Skeletal muscle satellite cell (primary cell): Measurements from ENCODE around the gene FAM131A.

Experiments
- H3K27me3 ChIP-seq: 2 replicates; pipeline ENCODE4 v1.7.0; 2013; ENCODE audit warnings: low read length; ENCODE audit not compliant: control insufficient read depth, insufficient read depth
- H3K36me3 ChIP-seq: 2 replicates; pipeline ENCODE4 v1.7.0; 2013; ENCODE audit warnings: mild to moderate bottlenecking, control low read depth, low read length; ENCODE audit not compliant: insufficient read depth
- H3K4me1 ChIP-seq: 2 replicates; pipeline ENCODE4 v1.7.0; 2013; ENCODE audit warnings: low read length; ENCODE audit not compliant: control insufficient read depth, insufficient read depth
- H3K4me2 ChIP-seq: 2 replicates; pipeline ENCODE4 v1.7.0; 2013; ENCODE audit warnings: mild to moderate bottlenecking, low read length
- H3K4me3 ChIP-seq: 2 replicates; pipeline ENCODE4 v1.7.0; 2013; ENCODE audit warnings: low read length
- H3K9ac ChIP-seq: 2 replicates; pipeline ENCODE4 v1.7.0; 2013; ENCODE audit warnings: mild to moderate bottlenecking, low read depth, low read length, moderate library complexity
- H3K9me3 ChIP-seq: replicated peaks from 2 replicates; pipeline ENCODE4 v1.7.0; 2013; ENCODE audit warnings: mild to moderate bottlenecking, control low read depth, low read length

The FAM131A gene

DNA sequence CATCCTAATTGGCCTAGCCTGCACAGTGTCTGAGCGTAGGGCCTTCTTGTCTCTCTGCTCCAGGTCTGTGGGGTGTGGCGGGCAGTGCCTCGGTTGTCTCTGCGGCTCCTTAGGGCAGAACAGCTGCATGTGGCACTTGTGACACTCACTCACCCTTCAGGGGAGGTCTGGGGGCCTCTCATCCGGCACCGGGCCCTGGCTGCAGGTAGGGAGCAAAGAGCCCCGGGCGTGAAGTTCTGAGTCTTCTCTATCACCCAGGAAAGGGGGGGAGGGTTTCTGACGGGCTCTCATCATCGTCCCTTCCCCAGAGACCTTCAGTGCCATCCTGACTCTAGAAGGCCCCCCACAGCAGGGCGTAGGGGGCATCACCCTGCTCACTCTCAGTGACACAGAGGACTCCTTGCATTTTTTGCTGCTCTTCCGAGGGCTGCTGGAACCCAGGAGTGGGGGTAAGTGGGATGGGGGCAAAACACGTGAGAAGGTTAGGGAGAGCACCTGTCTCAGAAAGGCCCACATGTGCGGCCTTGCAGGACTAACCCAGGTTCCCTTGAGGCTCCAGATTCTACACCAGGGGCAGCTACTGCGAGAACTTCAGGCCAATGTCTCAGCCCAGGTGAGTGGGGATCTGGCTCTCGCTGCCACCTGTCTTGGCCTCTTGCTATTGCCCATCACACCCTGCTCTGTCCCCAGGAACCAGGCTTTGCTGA is 45.1 kb downstream of the FAM131A start:
- Histone ChIP-seq H3K9me3 (no peaks in the 10 kb centered on the region), H3K36me3 (no peaks in the 10 kb centered on the region), H3K4me2 (no peak overlapping the region), H3K9ac (no peak overlapping the region), H3K27me3 (peaks cover 43% of the 10 kb centered on the region), H3K4me3 (no peak overlapping the region), H3K4me1 (peaks cover 22% of the 10 kb centered on the region)

DNA sequence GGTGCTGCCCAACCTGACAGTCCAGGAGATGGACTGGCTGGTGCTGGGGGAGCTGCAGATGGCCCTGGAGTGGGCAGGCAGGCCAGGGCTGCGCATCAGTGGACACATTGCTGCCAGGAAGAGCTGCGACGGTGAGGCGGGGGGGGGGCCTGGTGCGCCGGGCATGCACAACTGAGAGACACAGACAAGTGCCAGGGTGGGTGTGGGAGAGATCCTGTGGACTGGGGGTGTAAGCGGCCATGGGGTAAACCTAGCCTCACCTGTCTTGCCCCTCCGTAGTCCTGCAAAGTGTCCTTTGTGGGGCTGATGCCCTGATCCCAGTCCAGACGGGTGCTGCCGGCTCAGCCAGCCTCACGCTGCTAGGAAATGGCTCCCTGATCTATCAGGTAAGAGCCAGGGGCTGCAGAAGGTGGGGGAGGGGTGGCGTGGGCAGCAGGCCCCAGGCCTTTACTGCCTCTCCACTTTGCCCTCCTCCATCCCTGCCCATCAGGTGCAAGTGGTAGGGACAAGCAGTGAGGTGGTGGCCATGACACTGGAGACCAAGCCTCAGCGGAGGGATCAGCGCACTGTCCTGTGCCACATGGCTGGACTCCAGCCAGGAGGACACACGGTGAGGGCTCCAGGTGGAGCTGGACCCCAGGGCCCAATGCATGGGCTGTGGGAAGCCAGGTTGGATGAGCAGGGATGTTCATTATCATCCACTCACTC is 45.8 kb downstream of the FAM131A start:
- H3K9ac ChIP-seq, result no peak overlapping the region
- no peak overlapping the region for H3K4me2 ChIP-seq
- H3K4me3 ChIP-seq, result no peak overlapping the region
- peaks cover 22% of the 10 kb centered on the region for H3K4me1 ChIP-seq
- peaks cover 37% of the 10 kb centered on the region for H3K27me3 ChIP-seq
- no peaks in the 10 kb centered on the region for H3K9me3 ChIP-seq
- H3K36me3 ChIP-seq, result no peaks in the 10 kb centered on the region

GRCh38 chr3:184384342-184384741 is 46.9 kb downstream of the FAM131A start:
- Histone ChIP-seq H3K9me3 (no peaks in the 10 kb centered on the region), H3K36me3 (no peaks in the 10 kb centered on the region), H3K9ac (no peak overlapping the region), H3K4me3 (no peak overlapping the region), H3K4me1 (peaks cover 15% of the 10 kb centered on the region), H3K4me2 (no peak overlapping the region), H3K27me3 (peaks cover 36% of the 10 kb centered on the region)

- H3K36me3 ChIP-seq, result no peaks in the 10 kb centered on the region
- peaks cover 14% of the 10 kb centered on the region for H3K4me1 ChIP-seq
- no peak overlapping the region for H3K4me3 ChIP-seq
- H3K4me2 ChIP-seq, result no peak overlapping the region
- H3K9ac ChIP-seq, result no peak overlapping the region
- peaks cover 39% of the 10 kb centered on the region for H3K27me3 ChIP-seq
- no peaks in the 10 kb centered on the region for H3K9me3 ChIP-seq
These were observed 47.5 kb downstream of the FAM131A start for GRCh38 chr3:184384856-184385422.

DNA sequence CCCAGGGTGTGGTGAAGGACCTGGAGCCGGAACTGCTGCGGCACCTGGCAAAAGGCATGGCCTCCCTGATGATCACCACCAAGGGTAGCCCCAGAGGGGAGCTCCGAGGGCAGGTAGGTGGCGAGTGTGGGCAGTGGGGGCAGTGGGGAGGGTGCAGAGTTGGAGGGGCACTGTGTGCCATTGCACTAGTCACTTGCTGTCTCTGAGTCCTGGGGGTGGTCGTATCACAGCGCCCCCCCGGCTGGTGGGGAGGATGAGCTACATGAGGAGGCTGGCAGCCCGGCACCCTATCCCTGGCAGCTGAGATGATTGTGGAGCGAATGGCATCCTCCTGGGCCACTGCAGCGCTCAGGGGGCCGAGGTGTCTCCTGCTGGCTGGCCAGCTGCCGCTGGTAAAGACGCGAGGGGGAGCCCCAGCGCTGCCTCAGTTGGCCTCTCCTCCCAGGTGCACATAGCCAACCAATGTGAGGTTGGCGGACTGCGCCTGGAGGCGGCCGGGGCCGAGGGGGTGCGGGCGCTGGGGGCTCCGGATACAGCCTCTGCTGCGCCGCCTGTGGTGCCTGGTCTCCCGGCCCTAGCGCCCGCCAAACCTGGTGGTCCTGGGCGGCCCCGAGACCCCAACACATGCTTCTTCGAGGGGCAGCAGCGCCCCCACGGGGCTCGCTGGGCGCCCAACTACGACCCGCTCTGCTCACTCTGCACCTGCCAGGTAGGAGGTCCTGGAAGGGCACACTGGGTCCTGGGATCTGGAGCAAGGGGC is 48.8 kb downstream of the FAM131A start:
- Histone ChIP-seq H3K4me3 (no peak overlapping the region), H3K27me3 (peaks cover 41% of the 10 kb centered on the region)

GRCh38 chr3:184387174-184387714 is 49.8 kb downstream of the FAM131A start:
- Histone ChIP-seq H3K4me1 (no peaks in the 10 kb centered on the region), H3K4me3 (no peak overlapping the region), H3K4me2 (no peak overlapping the region), H3K9ac (no peak overlapping the region), H3K27me3 (peaks cover 39% of the 10 kb centered on the region), H3K36me3 (no peaks in the 10 kb centered on the region), H3K9me3 (no peaks in the 10 kb centered on the region)

More for the DNA sequence above, 48.8 kb downstream of the FAM131A start:
- H3K36me3 ChIP-seq, result no peaks in the 10 kb centered on the region
- peaks cover 5% of the 10 kb centered on the region for H3K4me1 ChIP-seq
- no peak overlapping the region for H3K4me2 ChIP-seq
- H3K9me3 ChIP-seq, result no peaks in the 10 kb centered on the region
- no peak overlapping the region for H3K9ac ChIP-seq

GRCh38 chr3:184388164-184388935 is 51.0 kb downstream of the FAM131A start:
- no peaks in the 10 kb centered on the region for H3K9me3 ChIP-seq
- no peaks in the 10 kb centered on the region for H3K36me3 ChIP-seq
- no peak overlapping the region for H3K4me2 ChIP-seq
- no peaks in the 10 kb centered on the region for H3K4me1 ChIP-seq
- H3K27me3 ChIP-seq, result peaks cover 42% of the 10 kb centered on the region
- H3K9ac ChIP-seq, result no peak overlapping the region
- H3K4me3 ChIP-seq, result no peak overlapping the region

DNA sequence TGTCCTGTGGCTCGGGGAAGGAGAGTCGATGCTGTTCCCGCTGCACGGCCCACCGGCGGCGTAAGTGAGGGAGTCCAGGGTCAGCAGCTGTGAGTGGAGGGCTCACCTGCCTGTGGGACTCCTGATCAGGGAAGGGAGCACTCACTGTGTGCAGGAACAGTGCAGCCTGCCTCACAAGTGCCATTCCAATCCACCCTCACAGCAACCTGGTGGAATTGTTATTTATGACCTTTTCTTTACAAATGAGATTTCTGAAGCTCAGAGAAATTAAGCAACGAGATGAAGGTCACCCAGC is 51.5 kb downstream of the FAM131A start:
- Histone ChIP-seq H3K27me3 (peaks cover 43% of the 10 kb centered on the region), H3K36me3 (no peaks in the 10 kb centered on the region), H3K9me3 (no peaks in the 10 kb centered on the region), H3K9ac (no peak overlapping the region), H3K4me2 (no peak overlapping the region), H3K4me3 (no peak overlapping the region), H3K4me1 (no peaks in the 10 kb centered on the region)

DNA sequence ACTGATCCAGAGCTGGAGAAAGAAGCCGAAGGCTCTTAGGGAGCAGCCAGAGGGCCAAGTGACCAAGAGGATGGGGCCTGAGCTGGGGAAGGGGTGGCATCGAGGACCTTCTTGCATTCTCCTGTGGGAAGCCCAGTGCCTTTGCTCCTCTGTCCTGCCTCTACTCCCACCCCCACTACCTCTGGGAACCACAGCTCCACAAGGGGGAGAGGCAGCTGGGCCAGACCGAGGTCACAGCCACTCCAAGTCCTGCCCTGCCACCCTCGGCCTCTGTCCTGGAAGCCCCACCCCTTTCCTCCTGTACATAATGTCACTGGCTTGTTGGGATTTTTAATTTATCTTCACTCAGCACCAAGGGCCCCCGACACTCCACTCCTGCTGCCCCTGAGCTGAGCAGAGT is 52.0 kb downstream of the FAM131A start:
- H3K4me1 ChIP-seq, result no peaks in the 10 kb centered on the region
- H3K9ac ChIP-seq, result no peak overlapping the region
- H3K9me3 ChIP-seq, result no peaks in the 10 kb centered on the region
- H3K27me3 ChIP-seq, result peaks cover 48% of the 10 kb centered on the region
- no peak overlapping the region for H3K4me2 ChIP-seq
- H3K4me3 ChIP-seq, result no peak overlapping the region
- no peaks in the 10 kb centered on the region for H3K36me3 ChIP-seq

GRCh38 chr3:184389935-184390528 is 52.6 kb downstream of the FAM131A start:
- no peak overlapping the region for H3K4me2 ChIP-seq
- H3K4me3 ChIP-seq, result no peak overlapping the region

More at GRCh38 chr3:184389935-184390528, 52.6 kb downstream of the FAM131A start:
- Histone ChIP-seq H3K36me3 (no peaks in the 10 kb centered on the region), H3K4me1 (no peaks in the 10 kb centered on the region), H3K9me3 (no peaks in the 10 kb centered on the region), H3K9ac (no peak overlapping the region), H3K27me3 (peaks cover 54% of the 10 kb centered on the region)
